Astrocyte of the cerebellum (primary cell): ENCODE results near the gene DNAJB2.

Source experiments
- DNase-seq: peaks from one replicate; pipeline ENCODE4 v3.0.0-alpha.2; 2011; ENCODE audit warnings: low read depth
- H3K4me3 ChIP-seq: 2 replicates; pipeline ENCODE4 v1.5.1; 2011; ENCODE audit warnings: mild to moderate bottlenecking, low read depth, low read length, moderate library complexity
- CTCF ChIP-seq: IDR thresholded peaks from 2 replicates; pipeline ENCODE4 v1.5.1; 2012; ENCODE audit warnings: low read length, low read depth, moderate library complexity, mild to moderate bottlenecking; ENCODE audit errors: missing control alignments
- in situ Hi-C: cut with HindIII; loops from 2 replicates; pipeline ENCODE4 v1.10.0; 2017; ENCODE audit warnings: low sequenced_read_pairs

Gene DNAJB2

DNA sequence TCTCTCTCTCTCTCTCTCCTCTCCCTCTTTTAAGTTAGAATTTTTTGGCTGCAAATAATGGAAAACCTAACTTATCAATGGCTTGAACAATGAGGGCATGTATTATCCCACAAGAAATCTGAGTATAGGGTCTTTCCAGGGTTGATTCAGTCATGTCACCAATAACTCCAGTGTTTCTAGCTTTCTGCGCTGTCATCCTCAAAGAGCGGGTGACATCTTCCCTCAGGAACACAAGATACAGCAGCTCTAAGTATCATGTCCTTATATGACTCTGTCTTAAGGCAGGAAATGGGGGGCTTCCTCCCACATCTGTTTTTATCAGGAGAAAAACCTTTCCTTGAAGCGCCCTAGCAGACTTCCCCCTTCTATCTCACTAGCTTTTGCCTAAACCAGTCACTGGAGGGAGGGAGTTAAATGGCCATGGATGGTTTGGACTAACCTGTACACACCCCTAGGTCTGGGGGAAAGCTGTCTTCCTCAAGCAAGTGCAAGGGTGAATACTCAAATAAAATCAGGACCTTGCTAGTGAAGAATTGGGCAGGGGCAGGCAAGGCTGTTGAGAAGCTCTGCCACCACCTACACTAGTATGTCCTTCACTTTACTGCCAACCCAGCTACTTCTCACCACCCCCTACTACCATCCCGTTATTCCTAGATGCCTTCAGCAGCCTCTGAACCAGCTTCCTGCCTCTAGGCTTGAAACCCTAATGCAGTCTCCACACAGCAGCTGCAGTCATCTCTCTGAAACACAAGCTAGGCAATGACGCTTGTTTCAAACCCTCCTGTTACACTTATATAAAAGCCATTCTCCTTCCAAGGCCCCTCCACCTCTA is 17.9 kb upstream of the DNAJB2 start:
- no peak for DNase-seq
- no peak overlapping the region for H3K4me3 ChIP-seq
- TF ChIP-seq CTCF = no peak
- in situ Hi-C loops = no loop called here

DNA sequence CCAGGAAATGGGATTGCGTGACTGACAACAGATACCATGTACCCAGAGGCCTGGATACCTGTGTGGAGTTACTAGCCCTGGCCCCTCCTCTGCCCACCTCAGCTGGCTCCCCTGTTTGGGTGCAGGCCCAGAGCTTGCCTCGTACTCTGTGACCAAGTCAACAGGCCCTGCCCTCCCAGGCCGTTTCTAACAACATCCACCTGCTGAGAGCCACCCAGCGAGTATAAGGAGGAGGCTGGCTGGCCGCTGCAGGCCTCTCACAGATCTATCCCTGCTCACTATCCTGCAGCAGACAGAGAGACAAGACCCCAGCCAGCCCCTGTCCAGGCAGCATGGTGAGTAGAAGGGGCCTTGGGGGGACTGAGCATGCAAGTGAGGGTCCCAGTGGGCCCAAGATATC is 12.9 kb upstream of the DNAJB2 start:
- TF ChIP-seq CTCF = no peak
- in situ Hi-C loops = no loop called here
- DNase-seq = no peak
- H3K4me3 ChIP-seq = no peak overlapping the region

DNA sequence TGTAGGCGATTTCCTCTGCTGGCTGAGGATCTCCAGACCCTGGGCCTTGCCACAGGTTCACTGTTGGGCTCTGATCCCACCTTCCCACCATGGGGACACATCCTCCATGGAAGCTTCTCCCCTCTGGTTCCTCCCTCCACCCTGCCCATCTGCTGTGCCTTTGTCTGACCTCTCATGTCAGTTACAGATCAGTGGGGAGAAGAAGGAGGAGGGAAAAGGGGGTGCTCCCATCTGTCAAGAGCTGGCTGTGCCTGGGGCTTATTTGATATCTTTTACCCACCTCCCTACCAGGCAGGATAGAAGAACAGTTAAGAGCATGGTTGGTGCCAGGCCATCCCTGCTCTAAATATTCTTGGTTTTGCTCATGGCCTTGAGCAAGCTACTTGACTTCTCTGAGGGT is 12.3 kb upstream of the DNAJB2 start:
- in situ Hi-C loops = no loop called here
- no peak for DNase-seq
- H3K4me3 ChIP-seq = no peak overlapping the region
- TF ChIP-seq CTCF = no peak

DNA sequence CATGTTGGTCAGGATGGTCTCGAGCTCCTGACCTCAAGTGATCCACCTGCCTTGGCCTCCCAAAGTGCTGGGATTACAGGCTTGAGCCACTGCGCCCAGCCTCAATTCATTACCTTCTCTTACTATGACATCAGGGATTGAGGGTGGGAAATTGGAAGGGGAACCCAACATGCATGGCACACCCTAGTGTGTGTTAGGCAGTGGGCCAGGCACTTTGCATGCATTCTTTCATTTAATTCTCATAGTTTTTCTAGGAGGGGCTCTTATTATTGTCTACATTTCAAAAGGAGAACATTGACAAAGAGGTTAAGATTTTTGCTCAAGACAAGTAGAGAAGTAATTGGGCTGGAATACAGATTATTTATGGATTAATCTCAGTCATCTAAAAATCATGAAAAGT is 10.9 kb upstream of the DNAJB2 start:
- in situ Hi-C loops = no loop called here
- no peak for TF ChIP-seq CTCF
- no peak for DNase-seq
- H3K4me3 ChIP-seq = no peak overlapping the region

DNA sequence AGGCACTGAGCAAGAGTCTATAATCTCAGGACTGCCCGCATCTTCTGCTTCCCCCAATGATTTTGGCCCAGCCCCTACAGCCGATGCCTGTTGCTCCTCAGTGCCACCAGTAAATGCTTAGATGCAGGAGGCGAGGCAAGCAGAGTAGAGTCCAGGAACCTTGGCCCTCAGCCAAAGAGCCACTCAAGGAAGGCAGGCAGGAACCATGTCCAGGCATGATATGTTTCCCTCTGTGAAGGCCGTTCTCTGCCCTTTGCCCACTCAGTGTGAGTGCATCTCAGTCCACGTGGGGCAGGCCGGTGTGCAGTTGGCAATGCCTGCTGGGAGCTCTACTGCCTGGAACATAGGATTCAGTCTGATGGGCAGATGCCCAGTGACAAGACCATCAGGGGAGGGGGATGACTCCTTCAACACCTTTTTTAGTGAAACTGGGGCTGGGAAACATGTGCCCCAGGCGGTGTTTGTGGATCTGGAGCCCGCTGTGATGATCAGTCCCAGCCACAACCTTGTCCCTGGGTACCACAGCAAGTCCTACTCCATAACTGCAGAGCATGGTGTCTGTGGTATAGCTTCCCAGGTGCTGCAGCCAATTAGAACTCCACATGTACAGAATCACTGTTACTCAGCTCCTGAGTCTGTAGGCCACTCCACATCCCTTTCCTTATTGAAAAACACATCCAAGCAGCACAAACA is 9.7 kb upstream of the DNAJB2 start:
- in situ Hi-C loops = no loop called here
- H3K4me3 ChIP-seq = no peak overlapping the region
- no peak for TF ChIP-seq CTCF
- no peak for DNase-seq

DNA sequence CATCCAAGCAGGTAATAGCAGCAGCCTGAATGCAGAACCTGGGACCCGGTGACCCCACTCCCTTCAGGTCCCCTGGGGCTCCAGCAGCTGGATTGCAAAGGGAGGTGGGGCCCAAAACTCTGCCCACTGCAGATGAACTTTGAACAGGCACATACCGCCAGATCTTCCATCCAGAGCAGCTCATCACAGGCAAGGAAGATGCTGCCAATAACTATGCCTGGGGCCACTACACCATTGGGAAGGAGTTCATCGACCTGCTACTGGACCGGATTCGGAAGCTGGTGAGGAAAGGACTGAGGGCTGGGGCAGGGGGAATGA is 9.2 kb upstream of the DNAJB2 start:
- no peak overlapping the region for H3K4me3 ChIP-seq
- no peak for DNase-seq
- in situ Hi-C loops = no loop called here
- TF ChIP-seq CTCF = no peak
